ENCODE results near the gene CFAP300.

Gene CFAP300

GRCh38 chr11:102073253-102073652 is 26.0 kb downstream of the CFAP300 start:
- no peak for DNase-seq

GRCh38 chr11:102079625-102080024 is 32.4 kb downstream of the CFAP300 start:
- no peak for DNase-seq

GRCh38 chr11:102081313-102081712 is 34.1 kb downstream of the CFAP300 start:
- DNase-seq: no peak

GRCh38 chr11:102085864-102086551 is 38.8 kb downstream of the CFAP300 start:
- no peak for DNase-seq

GRCh38 chr11:102097186-102097585 is 49.9 kb downstream of the CFAP300 start:
- no peak for DNase-seq

GRCh38 chr11:102099755-102100154 is 52.5 kb downstream of the CFAP300 start:
- DNase-seq: no peak

- DNase-seq: no peak
Measured at GRCh38 chr11:102108734-102109440, 61.6 kb downstream of the CFAP300 start.

- peak; percentile 95 for DNase-seq
Measured at GRCh38 chr11:102109896-102110760, 62.9 kb downstream of the CFAP300 start, which contains the start of gene YAP1. Gene YAP1, plus strand, starts transcription at chr11:102110447. Its CDS starts 402 bp downstream, at chr11:102110849.

- DNase-seq: no peak
Measured at GRCh38 chr11:102110761-102111010, 63.4 kb downstream of the CFAP300 start.

GRCh38 chr11:102111011-102111786 is 64.0 kb downstream of the CFAP300 start:
- DNase-seq: peak; percentile 79

- DNase-seq: peak; percentile 89
Measured at GRCh38 chr11:102111787-102112508, 64.7 kb downstream of the CFAP300 start.

GRCh38 chr11:102112509-102112821 is 65.2 kb downstream of the CFAP300 start:
- DNase-seq: no peak

- no peak for DNase-seq
Measured at GRCh38 chr11:102114032-102114431, 66.8 kb downstream of the CFAP300 start.

- no peak for DNase-seq
Measured at GRCh38 chr11:102115557-102115956, 68.3 kb downstream of the CFAP300 start.

GRCh38 chr11:102116453-102117205 is 69.4 kb downstream of the CFAP300 start:
- DNase-seq: peak; percentile 85

GRCh38 chr11:102117472-102118113 is 70.4 kb downstream of the CFAP300 start:
- peak; percentile 16 for DNase-seq

- no peak for DNase-seq
Measured at GRCh38 chr11:102118937-102119336, 71.7 kb downstream of the CFAP300 start.

- no peak for DNase-seq
Measured at GRCh38 chr11:102119997-102120396, 72.8 kb downstream of the CFAP300 start.

- DNase-seq: no peak
Measured at GRCh38 chr11:102120437-102120973, 73.3 kb downstream of the CFAP300 start.

GRCh38 chr11:102121329-102121728 is 74.1 kb downstream of the CFAP300 start:
- DNase-seq: no peak
